H9 (cell line): ENCODE data around the gene NUP160. TPM values are rescaled to one million over a fixed set of nuclear protein-coding genes. Genes with fewer than 3 reads are reported as not detected.
"Not testable (repeated sequence)": the region's sequence is repeated elsewhere in the genome, so short reads cannot be mapped to it uniquely, and the experiment has no call there.

ENCODE experiments used
- DNase-seq: peaks from one replicate; pipeline ENCODE4 v3.0.0-alpha.2; 2017
- H2AFZ ChIP-seq: one replicate; pipeline ENCODE4 v1.6.1; 2013; ENCODE audit warnings: mild to moderate bottlenecking, low read length, control low read depth, moderate library complexity
- H2AK5ac ChIP-seq: 2 replicates; pipeline ENCODE4 v1.6.1; 2013; ENCODE audit warnings: low read length, control low read depth, mixed read lengths; ENCODE audit not compliant: insufficient read length
- H2BK120ac ChIP-seq: one replicate; pipeline ENCODE4 v1.6.1; 2013; ENCODE audit warnings: low read depth, mild to moderate bottlenecking, low read length, control low read depth, inconsistent platforms; ENCODE audit not compliant: poor library complexity, severe bottlenecking
- H2BK12ac ChIP-seq: 2 replicates; pipeline ENCODE4 v1.6.1; 2013; ENCODE audit warnings: low read length, control low read depth, mixed read lengths, low read depth; ENCODE audit not compliant: insufficient read length
- H2BK15ac ChIP-seq: 2 replicates; pipeline ENCODE4 v1.6.1; 2013; ENCODE audit warnings: low read depth, low read length, control low read depth
- H2BK20ac ChIP-seq: one replicate; pipeline ENCODE4 v1.6.1; 2013; ENCODE audit warnings: low read depth, mild to moderate bottlenecking, low read length, control low read depth, inconsistent platforms; ENCODE audit not compliant: poor library complexity, severe bottlenecking
- H2BK5ac ChIP-seq: 2 replicates; pipeline ENCODE4 v1.6.1; 2013; ENCODE audit warnings: low read length, control low read depth, mixed read lengths; ENCODE audit not compliant: insufficient read length
- H3K14ac ChIP-seq: 2 replicates; pipeline ENCODE4 v1.6.1; 2013; ENCODE audit warnings: low read length, control low read depth; ENCODE audit not compliant: insufficient read depth
- H3K18ac ChIP-seq: 2 replicates; pipeline ENCODE4 v1.6.1; 2013; ENCODE audit warnings: low read depth, mild to moderate bottlenecking, mixed read lengths, low read length, control low read depth; ENCODE audit not compliant: insufficient read length
- H3K23ac ChIP-seq: 2 replicates; pipeline ENCODE4 v1.6.1; 2013; ENCODE audit warnings: low read length, control low read depth, mixed read lengths, low read depth; ENCODE audit not compliant: insufficient read length
- H3K23me2 ChIP-seq: 2 replicates; pipeline ENCODE4 v1.6.1; 2013; ENCODE audit warnings: low read depth, mild to moderate bottlenecking, mixed read lengths, low read length, control low read depth; ENCODE audit not compliant: insufficient read length, poor library complexity, severe bottlenecking
- H3K27ac ChIP-seq: 2 replicates; pipeline ENCODE4 v1.5.1; 2013; ENCODE audit warnings: low read length, control low read depth, mixed read lengths, low read depth; ENCODE audit not compliant: insufficient read length
- H3K27me3 ChIP-seq: 2 replicates; pipeline ENCODE4 v1.6.1; 2013; ENCODE audit warnings: low read length, control low read depth, inconsistent platforms; ENCODE audit not compliant: insufficient read depth
- H3K4ac ChIP-seq: 2 replicates; pipeline ENCODE4 v1.6.1; 2013; ENCODE audit warnings: low read depth, mild to moderate bottlenecking, control low read depth, inconsistent platforms, low read length, moderate library complexity
- H3K4me1 ChIP-seq: 2 replicates; pipeline ENCODE4 v1.6.1; 2013; ENCODE audit warnings: low read length, control low read depth, inconsistent platforms; ENCODE audit not compliant: insufficient read depth
- H3K4me2 ChIP-seq: 2 replicates; pipeline ENCODE4 v1.6.1; 2013; ENCODE audit warnings: low read length, control low read depth, mixed read lengths; ENCODE audit not compliant: insufficient read length, insufficient read depth
- H3K56ac ChIP-seq: 2 replicates; pipeline ENCODE4 v1.6.1; 2013; ENCODE audit warnings: low read depth, mild to moderate bottlenecking, mixed read lengths, low read length, control low read depth; ENCODE audit not compliant: insufficient read length
- H3K79me1 ChIP-seq: 2 replicates; pipeline ENCODE4 v1.6.1; 2013; ENCODE audit warnings: low read depth, mild to moderate bottlenecking, moderate library complexity, low read length, control low read depth, inconsistent platforms; ENCODE audit not compliant: insufficient read depth, poor library complexity, severe bottlenecking
- H3K79me2 ChIP-seq: 2 replicates; pipeline ENCODE4 v1.6.1; 2013; ENCODE audit warnings: low read length, control low read depth, inconsistent platforms; ENCODE audit not compliant: insufficient read depth
- H3K9ac ChIP-seq: 2 replicates; pipeline ENCODE4 v1.6.1; 2013; ENCODE audit warnings: low read length, control low read depth, mixed read lengths; ENCODE audit not compliant: insufficient read length; ENCODE audit errors: extremely low read depth
- H3K9me3 ChIP-seq: one replicate; pipeline ENCODE4 v1.6.1; 2013; ENCODE audit warnings: low read depth, low read length, inconsistent platforms; ENCODE audit not compliant: control insufficient read depth
- H3T11ph ChIP-seq: one replicate; pipeline ENCODE4 v1.6.1; 2013; ENCODE audit warnings: mild to moderate bottlenecking, low read length, control low read depth, inconsistent platforms
- H4K20me1 ChIP-seq: one replicate; pipeline ENCODE4 v1.6.1; 2013; ENCODE audit not compliant: control insufficient read depth, insufficient read length, insufficient read depth
- H4K5ac ChIP-seq: 2 replicates; pipeline ENCODE4 v1.6.1; 2013; ENCODE audit warnings: low read depth, mild to moderate bottlenecking, mixed read lengths, low read length, control low read depth; ENCODE audit not compliant: insufficient read length
- H4K8ac ChIP-seq: replicated peaks from 2 replicates; pipeline ENCODE4 v1.6.1; 2013; ENCODE audit warnings: low read length, control low read depth, mixed read lengths, low read depth; ENCODE audit not compliant: insufficient read length
- H4K91ac ChIP-seq: 2 replicates; pipeline ENCODE4 v1.6.1; 2013; ENCODE audit warnings: low read depth, mild to moderate bottlenecking, moderate library complexity, mixed read lengths, low read length, control low read depth; ENCODE audit not compliant: insufficient read length
- H3K27ac Mint-ChIP-seq, 3 experiments: 2 replicates in 2 of 3; 3 replicates in 1 of 3; pipeline ENCODE4 v1.8.0; 2020 to 2021; ENCODE audit warnings: mixed read lengths in 3 of 3, mild to moderate bottlenecking in 1 of 3, moderate library complexity in 1 of 3
- H3K27me3 Mint-ChIP-seq: 2 replicates; pipeline ENCODE4 v1.8.0; 2021; ENCODE audit warnings: low read depth, mild to moderate bottlenecking, moderate library complexity, mixed read lengths
- H3K36me3 Mint-ChIP-seq, 3 experiments: 2 replicates in 2 of 3; 3 replicates in 1 of 3; pipeline ENCODE4 v1.8.0; 2020 to 2021; ENCODE audit warnings: low read depth in 3 of 3, mixed read lengths in 3 of 3; ENCODE audit not compliant: insufficient read depth in 1 of 3
- H3K4me1 Mint-ChIP-seq, 2 experiments: 2 replicates each; pipeline ENCODE4 v1.8.0; 2020; ENCODE audit warnings: mixed read lengths in 2 of 2
- H3K4me3 Mint-ChIP-seq, 2 experiments: 2 replicates in 1 of 2; 3 replicates in 1 of 2; pipeline ENCODE4 v1.8.0; 2020 to 2021; ENCODE audit warnings: mild to moderate bottlenecking in 2 of 2, mixed read lengths in 2 of 2, moderate library complexity in 1 of 2
- H3K9me3 Mint-ChIP-seq, 2 experiments: 2 replicates in 1 of 2; 3 replicates in 1 of 2; pipeline ENCODE4 v1.8.0; 2020; ENCODE audit warnings: mild to moderate bottlenecking in 2 of 2, mixed read lengths in 2 of 2, moderate library complexity in 1 of 2
- CTCF ChIP-seq: fragments of 200-600 bp; sonication (generic); conservative IDR thresholded peaks from 3 replicates; pipeline ENCODE4 v1.8.0; 2021; ENCODE audit warnings: antibody characterized with exemption, mild to moderate bottlenecking
- WGBS: extraction: QIAGEN DNeasy Blood & Tissue Kit; methylation state at CpG from one replicate; pipeline ENCODE4 v1.1.7; 2013; ENCODE audit warnings: missing lambda C conversion rate, low lambda C conversion rate, mixed read lengths; ENCODE audit not compliant: insufficient read length; ENCODE audit errors: extremely low coverage; 5-methylcytosine and 5-hydroxymethylcytosine counted together
- total RNA-seq: library from RNA; stranded (reverse); gene quantifications from 2 replicates; pipeline ENCODE4 v1.2.1, GENCODE V29; 2021

NUP160 gene
- total RNA-seq, 1 experiment from 2014 or later, result 86.1 TPM

GRCh38 chr11:47837292-47837691, 10.9 kb downstream of the NUP160 start:
- Mint-ChIP-seq H3K9me3 (no peaks in the 10 kb centered on the region), H3K36me3 (peaks cover 40 to 75% (median 74%) of the 10 kb centered on the region in 3 experiments; a peak in 6 of 7 replicates)

GRCh38 chr11:47830013-47830412, 18.1 kb downstream of the NUP160 start:
- not testable (repeated sequence) for H2AK5ac ChIP-seq, H4K91ac ChIP-seq, H3K79me2 ChIP-seq, H3K14ac ChIP-seq, H3K4me3 Mint-ChIP-seq, H3T11ph ChIP-seq, H3K4ac ChIP-seq, H4K20me1 ChIP-seq, H2BK20ac ChIP-seq, H3K23ac ChIP-seq, H4K5ac ChIP-seq, H3K4me1 Mint-ChIP-seq, H3K27ac ChIP-seq, H3K9ac ChIP-seq, DNase-seq, H2BK15ac ChIP-seq, H3K27me3 ChIP-seq, H4K8ac ChIP-seq, H2BK5ac ChIP-seq, H3K79me1 ChIP-seq, H3K9me3 ChIP-seq, H2AFZ ChIP-seq, H3K4me2 ChIP-seq, H3K27me3 Mint-ChIP-seq, H3K56ac ChIP-seq, H2BK12ac ChIP-seq, H3K9me3 Mint-ChIP-seq, H3K18ac ChIP-seq, H2BK120ac ChIP-seq, H3K4me1 ChIP-seq, H3K23me2 ChIP-seq
- WGBS, result no CpG with 5 or more reads among the region's 1 CpG
- H3K36me3 Mint-ChIP-seq, result peaks cover 51 to 78% (median 54%) of the 10 kb centered on the region in 3 experiments
- H3K27ac Mint-ChIP-seq, result peak overlapping the region in 1 of 3 experiments; percentile 4; a peak in 1 of 7 replicates

More at GRCh38 chr11:47837292-47837691, 10.9 kb downstream of the NUP160 start:
- H3K18ac ChIP-seq, result no peak overlapping the region
- H3K9me3 ChIP-seq, result no peaks in the 10 kb centered on the region
- H3K79me1 ChIP-seq, result peaks cover 3% of the 10 kb centered on the region
- no CpG with 5 or more reads among the region's 6 CpGs for WGBS
- no peak overlapping the region for H3K14ac ChIP-seq
- H4K8ac ChIP-seq, result no peak overlapping the region
- DNase-seq, result no peak
- H3K4me1 ChIP-seq, result no peaks in the 10 kb centered on the region
- no peak overlapping the region for H2AK5ac ChIP-seq
- no peak overlapping the region for H3K4ac ChIP-seq
- H3K27me3 ChIP-seq, result no peaks in the 10 kb centered on the region
- no peaks in the 10 kb centered on the region; the same call in 1 of the 2 replicates for H3K79me2 ChIP-seq
- H3K23me2 ChIP-seq, result no peaks in the 10 kb centered on the region
- no peak overlapping the region for H2BK12ac ChIP-seq
- no peak overlapping the region for H4K5ac ChIP-seq
- H3T11ph ChIP-seq, result no peak overlapping the region
- no peak overlapping the region for H2BK120ac ChIP-seq
- H2AFZ ChIP-seq, result no peak overlapping the region
- no peak overlapping the region for H3K9ac ChIP-seq
- no peaks in the 10 kb centered on the region for H4K20me1 ChIP-seq
- Mint-ChIP-seq H3K27me3 (no peaks in the 10 kb centered on the region), H3K4me1 (no peaks in the 10 kb centered on the region), H3K27ac (no peak overlapping the region), H3K4me3 (no peak overlapping the region)
- no peak overlapping the region for H3K56ac ChIP-seq
- no peak overlapping the region for H2BK15ac ChIP-seq
- H3K27ac ChIP-seq, result no peak overlapping the region
- no peak overlapping the region for H2BK5ac ChIP-seq
- no peak overlapping the region for H4K91ac ChIP-seq
- TF ChIP-seq CTCF, result no peak
- no peak overlapping the region for H3K23ac ChIP-seq
- no peak overlapping the region for H3K4me2 ChIP-seq
- H2BK20ac ChIP-seq, result no peak overlapping the region
